ENCODE results near the gene ADCY10. TPM values are rescaled to one million over a fixed set of nuclear protein-coding genes. Genes with fewer than 3 reads are reported as not detected.
"Not testable (repeated sequence)": the region's sequence is repeated elsewhere in the genome, so short reads cannot be mapped to it uniquely, and the experiment has no call there.

ADCY10 gene
- total and polyA plus RNA-seq, 2 experiments from 2014 or later: not detected

DNA sequence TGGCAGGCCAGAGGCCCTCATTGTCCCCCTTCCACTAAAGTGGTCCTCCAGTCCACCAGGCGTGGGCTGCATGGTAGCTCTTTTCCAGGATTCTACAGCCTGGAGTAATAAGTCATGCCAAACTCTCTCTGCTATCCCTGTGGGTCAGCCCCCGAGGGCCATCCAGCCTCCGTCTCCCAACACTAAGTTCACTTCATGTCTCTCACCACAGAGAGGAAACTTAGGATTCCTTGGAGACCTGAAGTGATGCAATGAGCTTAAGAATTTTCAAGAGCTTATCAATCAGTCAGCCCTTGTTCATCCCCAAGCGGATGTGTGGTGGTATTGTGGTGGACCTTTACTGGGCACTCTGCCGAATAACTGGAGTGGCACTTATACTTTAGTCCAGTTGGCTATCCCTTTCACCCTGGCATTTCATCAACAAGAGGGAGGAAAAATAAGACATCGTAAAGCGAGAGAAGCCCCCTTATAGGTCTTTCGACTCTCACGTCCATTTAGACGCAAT lies 48.1 kb downstream of the ADCY10 start:
- H3K4me3 Mint-ChIP-seq: not testable (repeated sequence)

DNA sequence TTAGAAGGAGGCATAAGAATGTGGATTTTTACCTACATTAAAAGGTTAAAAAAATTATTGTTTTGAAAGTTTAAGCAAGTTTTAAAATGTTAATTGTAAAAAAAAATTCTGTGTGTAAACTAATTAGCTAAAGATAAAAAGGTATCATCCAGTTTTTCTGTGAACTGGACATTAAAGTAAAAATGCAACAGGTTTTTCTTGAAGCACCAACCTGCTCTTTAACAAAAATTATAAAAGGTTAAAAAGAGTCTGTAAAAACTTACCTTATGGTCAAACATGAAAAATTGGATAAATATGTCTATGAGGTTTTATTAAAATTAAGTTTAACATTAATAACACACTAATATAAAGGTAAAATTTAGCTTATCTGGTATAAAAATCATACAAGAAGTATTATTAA lies 48.7 kb downstream of the ADCY10 start:
- not testable (repeated sequence) for H3K27ac ChIP-seq (ENCODE audit: low read depth); H4K20me1 ChIP-seq (replicated peaks; ENCODE audit: insufficient read depth); H3K79me2 ChIP-seq (replicated peaks; ENCODE audit: insufficient read depth); H3K27me3 Mint-ChIP-seq (ENCODE audit: insufficient read depth, low read depth, poor library complexity); H3K27me3 ChIP-seq (ENCODE audit: insufficient read depth); H3K36me3 Mint-ChIP-seq (ENCODE audit: low read depth); ATAC-seq; DNase-seq (ENCODE audit: low spot score); H3K36me3 ChIP-seq (ENCODE audit: insufficient read depth); H2AFZ ChIP-seq; H3K9me2 ChIP-seq (ENCODE audit: insufficient read depth); H3K4me3 ChIP-seq; H3K4me3 Mint-ChIP-seq; H3F3A ChIP-seq (replicated peaks; ENCODE audit: low read depth); H3K4me2 ChIP-seq; H3K27ac Mint-ChIP-seq
- H3K4me1 Mint-ChIP-seq: peaks cover 36% of the 10 kb centered on the region
- peaks cover 26% of the 10 kb centered on the region for H3K4me1 ChIP-seq (ENCODE audit: insufficient read depth)
- H3K9me3 Mint-ChIP-seq: peaks cover 12% of the 10 kb centered on the region; the same call in 2 of the 3 replicates

More for the DNA sequence above, 48.1 kb downstream of the ADCY10 start:
- not testable (repeated sequence) for H3F3A ChIP-seq (replicated peaks; ENCODE audit: low read depth); H3K4me2 ChIP-seq; H3K36me3 Mint-ChIP-seq (ENCODE audit: low read depth); ATAC-seq; H4K20me1 ChIP-seq (replicated peaks; ENCODE audit: insufficient read depth); H3K27me3 Mint-ChIP-seq (ENCODE audit: insufficient read depth, low read depth, poor library complexity); H3K4me3 ChIP-seq; H3K36me3 ChIP-seq (ENCODE audit: insufficient read depth); H3K79me2 ChIP-seq (replicated peaks; ENCODE audit: insufficient read depth); H3K9me2 ChIP-seq (ENCODE audit: insufficient read depth); H3K27me3 ChIP-seq (ENCODE audit: insufficient read depth); H3K9me3 Mint-ChIP-seq; H3K27ac ChIP-seq (ENCODE audit: low read depth); DNase-seq (ENCODE audit: low spot score); H3K27ac Mint-ChIP-seq
- Histone ChIP-seq H2AFZ (peak overlapping the region; percentile 73; the same call in 1 of the 2 replicates), H3K4me1 (ENCODE audit: insufficient read depth) (peaks cover 26% of the 10 kb centered on the region)
- peaks cover 37% of the 10 kb centered on the region for H3K4me1 Mint-ChIP-seq

DNA sequence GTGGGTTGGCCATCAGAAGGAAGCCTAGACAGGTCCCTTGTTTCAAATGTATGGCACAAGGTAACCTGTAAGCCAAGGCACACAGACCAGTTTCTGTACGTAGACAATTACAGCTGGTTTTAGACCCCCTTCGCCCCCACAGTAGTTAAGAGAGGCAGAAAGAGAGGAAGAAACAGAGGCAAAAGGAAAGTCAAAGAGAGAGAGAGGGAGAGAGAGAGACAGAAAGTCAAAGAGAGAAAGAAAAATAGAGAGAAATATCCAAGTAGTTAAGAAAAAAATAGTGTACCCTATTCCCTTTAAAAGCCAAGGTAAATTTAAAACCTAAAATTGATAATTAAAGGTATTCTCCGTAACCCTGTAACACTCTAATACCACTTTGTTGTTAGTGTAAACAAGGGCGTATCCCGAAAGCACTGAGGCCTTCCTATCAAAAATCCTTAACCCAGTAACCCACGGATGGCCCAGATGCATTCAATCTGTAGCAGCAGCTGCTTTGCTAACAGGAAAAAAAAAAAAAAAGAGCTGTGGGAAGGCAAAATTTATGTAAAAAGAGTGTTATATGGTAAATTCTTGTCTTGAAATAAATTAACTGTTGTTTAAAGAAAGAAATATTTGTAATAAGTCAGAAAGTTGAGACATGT lies 49.4 kb downstream of the ADCY10 start:
- no peaks in the 10 kb centered on the region for H3K36me3 ChIP-seq (ENCODE audit: insufficient read depth)
- TF ChIP-seq NANOG (IDR thresholded peaks at IDR 0.05; ENCODE audit: borderline replicate concordance) (no peak), STAT1 (IDR thresholded peaks at IDR 0.05; ENCODE audit: unreplicated experiment) (no peak)
- TF ChIP-seq, protein P1, sequence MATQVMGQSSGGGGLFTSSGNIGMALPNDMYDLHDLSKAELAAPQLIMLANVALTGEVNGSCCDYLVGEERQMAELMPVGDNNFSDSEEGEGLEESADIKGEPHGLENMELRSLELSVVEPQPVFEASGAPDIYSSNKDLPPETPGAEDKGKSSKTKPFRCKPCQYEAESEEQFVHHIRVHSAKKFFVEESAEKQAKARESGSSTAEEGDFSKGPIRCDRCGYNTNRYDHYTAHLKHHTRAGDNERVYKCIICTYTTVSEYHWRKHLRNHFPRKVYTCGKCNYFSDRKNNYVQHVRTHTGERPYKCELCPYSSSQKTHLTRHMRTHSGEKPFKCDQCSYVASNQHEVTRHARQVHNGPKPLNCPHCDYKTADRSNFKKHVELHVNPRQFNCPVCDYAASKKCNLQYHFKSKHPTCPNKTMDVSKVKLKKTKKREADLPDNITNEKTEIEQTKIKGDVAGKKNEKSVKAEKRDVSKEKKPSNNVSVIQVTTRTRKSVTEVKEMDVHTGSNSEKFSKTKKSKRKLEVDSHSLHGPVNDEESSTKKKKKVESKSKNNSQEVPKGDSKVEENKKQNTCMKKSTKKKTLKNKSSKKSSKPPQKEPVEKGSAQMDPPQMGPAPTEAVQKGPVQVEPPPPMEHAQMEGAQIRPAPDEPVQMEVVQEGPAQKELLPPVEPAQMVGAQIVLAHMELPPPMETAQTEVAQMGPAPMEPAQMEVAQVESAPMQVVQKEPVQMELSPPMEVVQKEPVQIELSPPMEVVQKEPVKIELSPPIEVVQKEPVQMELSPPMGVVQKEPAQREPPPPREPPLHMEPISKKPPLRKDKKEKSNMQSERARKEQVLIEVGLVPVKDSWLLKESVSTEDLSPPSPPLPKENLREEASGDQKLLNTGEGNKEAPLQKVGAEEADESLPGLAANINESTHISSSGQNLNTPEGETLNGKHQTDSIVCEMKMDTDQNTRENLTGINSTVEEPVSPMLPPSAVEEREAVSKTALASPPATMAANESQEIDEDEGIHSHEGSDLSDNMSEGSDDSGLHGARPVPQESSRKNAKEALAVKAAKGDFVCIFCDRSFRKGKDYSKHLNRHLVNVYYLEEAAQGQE (IDR thresholded peaks at IDR 0.05; ENCODE audit: unreplicated experiment): no peak
- DNase-seq (ENCODE audit: low spot score) (no peak), ATAC-seq (no peak)
- Mint-ChIP-seq H3K4me1 (peaks cover 29% of the 10 kb centered on the region), H3K27me3 (ENCODE audit: insufficient read depth, low read depth, poor library complexity) (peaks cover 1% of the 10 kb centered on the region), H3K36me3 (ENCODE audit: low read depth) (peaks cover 12% of the 10 kb centered on the region), H3K4me3 (no peak overlapping the region), H3K27ac (no peak overlapping the region), H3K9me3 (peaks cover 16% of the 10 kb centered on the region; the same call in 2 of the 3 replicates)
- no peak overlapping the region for H3K27ac ChIP-seq (ENCODE audit: low read depth)
- no peaks in the 10 kb centered on the region for H3F3A ChIP-seq (replicated peaks; ENCODE audit: low read depth)
- H3K27me3 ChIP-seq (ENCODE audit: insufficient read depth): no peaks in the 10 kb centered on the region
- H4K20me1 ChIP-seq (replicated peaks; ENCODE audit: insufficient read depth): no peaks in the 10 kb centered on the region
- H3K4me2 ChIP-seq: no peak overlapping the region
- 0 out of 2 replicates have a peak, but pooled peaks cover 3% of the 10 kb centered on the region for H3K9me2 ChIP-seq (ENCODE audit: insufficient read depth)
- H2AFZ ChIP-seq: peak overlapping the region; percentile 60; the same call in 1 of the 2 replicates
- peaks cover 21% of the 10 kb centered on the region for H3K4me1 ChIP-seq (ENCODE audit: insufficient read depth)
- no peak overlapping the region for H3K4me3 ChIP-seq
- no peaks in the 10 kb centered on the region for H3K79me2 ChIP-seq (replicated peaks; ENCODE audit: insufficient read depth)

Data from GM23338 (cell line).